H9 (cell line): Measurements from ENCODE around the gene GRID1. TPM values are rescaled to one million over a fixed set of nuclear protein-coding genes. Genes with fewer than 3 reads are reported as not detected.

Experiments used
- DNase-seq: peaks from one replicate; pipeline ENCODE4 v3.0.0-alpha.2; 2017
- H2AFZ ChIP-seq: one replicate; pipeline ENCODE4 v1.6.1; 2013; ENCODE audit warnings: mild to moderate bottlenecking, low read length, control low read depth, moderate library complexity
- H2AK5ac ChIP-seq: 2 replicates; pipeline ENCODE4 v1.6.1; 2013; ENCODE audit warnings: low read length, control low read depth, mixed read lengths; ENCODE audit not compliant: insufficient read length
- H2BK120ac ChIP-seq: one replicate; pipeline ENCODE4 v1.6.1; 2013; ENCODE audit warnings: low read depth, mild to moderate bottlenecking, low read length, control low read depth, inconsistent platforms; ENCODE audit not compliant: poor library complexity, severe bottlenecking
- H2BK12ac ChIP-seq: 2 replicates; pipeline ENCODE4 v1.6.1; 2013; ENCODE audit warnings: low read length, control low read depth, mixed read lengths, low read depth; ENCODE audit not compliant: insufficient read length
- H2BK15ac ChIP-seq: 2 replicates; pipeline ENCODE4 v1.6.1; 2013; ENCODE audit warnings: low read depth, low read length, control low read depth
- H2BK20ac ChIP-seq: one replicate; pipeline ENCODE4 v1.6.1; 2013; ENCODE audit warnings: low read depth, mild to moderate bottlenecking, low read length, control low read depth, inconsistent platforms; ENCODE audit not compliant: poor library complexity, severe bottlenecking
- H2BK5ac ChIP-seq: 2 replicates; pipeline ENCODE4 v1.6.1; 2013; ENCODE audit warnings: low read length, control low read depth, mixed read lengths; ENCODE audit not compliant: insufficient read length
- H3K14ac ChIP-seq: 2 replicates; pipeline ENCODE4 v1.6.1; 2013; ENCODE audit warnings: low read length, control low read depth; ENCODE audit not compliant: insufficient read depth
- H3K18ac ChIP-seq: 2 replicates; pipeline ENCODE4 v1.6.1; 2013; ENCODE audit warnings: low read depth, mild to moderate bottlenecking, mixed read lengths, low read length, control low read depth; ENCODE audit not compliant: insufficient read length
- H3K23ac ChIP-seq: 2 replicates; pipeline ENCODE4 v1.6.1; 2013; ENCODE audit warnings: low read length, control low read depth, mixed read lengths, low read depth; ENCODE audit not compliant: insufficient read length
- H3K23me2 ChIP-seq: 2 replicates; pipeline ENCODE4 v1.6.1; 2013; ENCODE audit warnings: low read depth, mild to moderate bottlenecking, mixed read lengths, low read length, control low read depth; ENCODE audit not compliant: insufficient read length, poor library complexity, severe bottlenecking
- H3K27ac ChIP-seq: 2 replicates; pipeline ENCODE4 v1.5.1; 2013; ENCODE audit warnings: low read length, control low read depth, mixed read lengths, low read depth; ENCODE audit not compliant: insufficient read length
- H3K27me3 ChIP-seq: 2 replicates; pipeline ENCODE4 v1.6.1; 2013; ENCODE audit warnings: low read length, control low read depth, inconsistent platforms; ENCODE audit not compliant: insufficient read depth
- H3K4ac ChIP-seq: 2 replicates; pipeline ENCODE4 v1.6.1; 2013; ENCODE audit warnings: low read depth, mild to moderate bottlenecking, control low read depth, inconsistent platforms, low read length, moderate library complexity
- H3K4me1 ChIP-seq: 2 replicates; pipeline ENCODE4 v1.6.1; 2013; ENCODE audit warnings: low read length, control low read depth, inconsistent platforms; ENCODE audit not compliant: insufficient read depth
- H3K4me2 ChIP-seq: 2 replicates; pipeline ENCODE4 v1.6.1; 2013; ENCODE audit warnings: low read length, control low read depth, mixed read lengths; ENCODE audit not compliant: insufficient read length, insufficient read depth
- H3K56ac ChIP-seq: 2 replicates; pipeline ENCODE4 v1.6.1; 2013; ENCODE audit warnings: low read depth, mild to moderate bottlenecking, mixed read lengths, low read length, control low read depth; ENCODE audit not compliant: insufficient read length
- H3K79me1 ChIP-seq: 2 replicates; pipeline ENCODE4 v1.6.1; 2013; ENCODE audit warnings: low read depth, mild to moderate bottlenecking, moderate library complexity, low read length, control low read depth, inconsistent platforms; ENCODE audit not compliant: insufficient read depth, poor library complexity, severe bottlenecking
- H3K79me2 ChIP-seq: 2 replicates; pipeline ENCODE4 v1.6.1; 2013; ENCODE audit warnings: low read length, control low read depth, inconsistent platforms; ENCODE audit not compliant: insufficient read depth
- H3K9ac ChIP-seq: 2 replicates; pipeline ENCODE4 v1.6.1; 2013; ENCODE audit warnings: low read length, control low read depth, mixed read lengths; ENCODE audit not compliant: insufficient read length; ENCODE audit errors: extremely low read depth
- H3K9me3 ChIP-seq: one replicate; pipeline ENCODE4 v1.6.1; 2013; ENCODE audit warnings: low read depth, low read length, inconsistent platforms; ENCODE audit not compliant: control insufficient read depth
- H3T11ph ChIP-seq: one replicate; pipeline ENCODE4 v1.6.1; 2013; ENCODE audit warnings: mild to moderate bottlenecking, low read length, control low read depth, inconsistent platforms
- H4K20me1 ChIP-seq: one replicate; pipeline ENCODE4 v1.6.1; 2013; ENCODE audit not compliant: control insufficient read depth, insufficient read length, insufficient read depth
- H4K5ac ChIP-seq: 2 replicates; pipeline ENCODE4 v1.6.1; 2013; ENCODE audit warnings: low read depth, mild to moderate bottlenecking, mixed read lengths, low read length, control low read depth; ENCODE audit not compliant: insufficient read length
- H4K8ac ChIP-seq: replicated peaks from 2 replicates; pipeline ENCODE4 v1.6.1; 2013; ENCODE audit warnings: low read length, control low read depth, mixed read lengths, low read depth; ENCODE audit not compliant: insufficient read length
- H4K91ac ChIP-seq: 2 replicates; pipeline ENCODE4 v1.6.1; 2013; ENCODE audit warnings: low read depth, mild to moderate bottlenecking, moderate library complexity, mixed read lengths, low read length, control low read depth; ENCODE audit not compliant: insufficient read length
- H3K27ac Mint-ChIP-seq, 3 experiments: 2 replicates in 2 of 3; 3 replicates in 1 of 3; pipeline ENCODE4 v1.8.0; 2020 to 2021; ENCODE audit warnings: mixed read lengths in 3 of 3, mild to moderate bottlenecking in 1 of 3, moderate library complexity in 1 of 3
- H3K27me3 Mint-ChIP-seq: 2 replicates; pipeline ENCODE4 v1.8.0; 2021; ENCODE audit warnings: low read depth, mild to moderate bottlenecking, moderate library complexity, mixed read lengths
- H3K36me3 Mint-ChIP-seq, 3 experiments: 2 replicates in 2 of 3; 3 replicates in 1 of 3; pipeline ENCODE4 v1.8.0; 2020 to 2021; ENCODE audit warnings: low read depth in 3 of 3, mixed read lengths in 3 of 3; ENCODE audit not compliant: insufficient read depth in 1 of 3
- H3K4me1 Mint-ChIP-seq, 2 experiments: 2 replicates each; pipeline ENCODE4 v1.8.0; 2020; ENCODE audit warnings: mixed read lengths in 2 of 2
- H3K4me3 Mint-ChIP-seq, 2 experiments: 2 replicates in 1 of 2; 3 replicates in 1 of 2; pipeline ENCODE4 v1.8.0; 2020 to 2021; ENCODE audit warnings: mild to moderate bottlenecking in 2 of 2, mixed read lengths in 2 of 2, moderate library complexity in 1 of 2
- H3K9me3 Mint-ChIP-seq, 2 experiments: 2 replicates in 1 of 2; 3 replicates in 1 of 2; pipeline ENCODE4 v1.8.0; 2020; ENCODE audit warnings: mild to moderate bottlenecking in 2 of 2, mixed read lengths in 2 of 2, moderate library complexity in 1 of 2
- CTCF ChIP-seq: fragments of 200-600 bp; sonication (generic); conservative IDR thresholded peaks from 3 replicates; pipeline ENCODE4 v1.8.0; 2021; ENCODE audit warnings: antibody characterized with exemption, mild to moderate bottlenecking
- WGBS: extraction: QIAGEN DNeasy Blood & Tissue Kit; methylation state at CpG from one replicate; pipeline ENCODE4 v1.1.7; 2013; ENCODE audit warnings: missing lambda C conversion rate, low lambda C conversion rate, mixed read lengths; ENCODE audit not compliant: insufficient read length; ENCODE audit errors: extremely low coverage; 5-methylcytosine and 5-hydroxymethylcytosine counted together
- total RNA-seq: library from RNA; stranded (reverse); gene quantifications from 2 replicates; pipeline ENCODE4 v1.2.1, GENCODE V29; 2021

GRID1 gene
- total RNA-seq, 1 experiment from 2014 or later = 0.35 TPM

- Mint-ChIP-seq H3K27me3 (no peaks in the 10 kb centered on the region), H3K9me3 (no peaks in the 10 kb centered on the region; a peak in 1 of 5 replicates), H3K4me1 (no peaks in the 10 kb centered on the region), H3K36me3 (no peaks in the 10 kb centered on the region; a peak in 2 of 7 replicates), H3K27ac (no peak overlapping the region), H3K4me3 (no peak overlapping the region)
- no CpG with 5 or more reads among the region's 6 CpGs for WGBS
- Histone ChIP-seq H3K4me2 (no peak overlapping the region), H4K20me1 (no peaks in the 10 kb centered on the region), H4K5ac (no peak overlapping the region), H2AK5ac (no peak overlapping the region), H3K23me2 (no peaks in the 10 kb centered on the region), H3K9me3 (no peaks in the 10 kb centered on the region), H4K91ac (no peak overlapping the region), H2BK5ac (no peak overlapping the region), H3K27ac (no peak overlapping the region), H2BK120ac (no peak overlapping the region), H3K14ac (no peak overlapping the region), H3K79me1 (no peaks in the 10 kb centered on the region), H2AFZ (no peak overlapping the region), H3T11ph (no peak overlapping the region), H3K79me2 (no peaks in the 10 kb centered on the region), H2BK12ac (no peak overlapping the region), H3K56ac (no peak overlapping the region), H4K8ac (no peak overlapping the region), H3K23ac (no peak overlapping the region), H2BK20ac (no peak overlapping the region), H3K4me1 (no peaks in the 10 kb centered on the region), H3K18ac (no peak overlapping the region), H3K27me3 (no peaks in the 10 kb centered on the region), H3K9ac (no peak overlapping the region), H3K4ac (no peak overlapping the region), H2BK15ac (no peak overlapping the region)
- TF ChIP-seq CTCF = no peak
- no peak for DNase-seq
Measured at GRCh38 chr10:85724215-85724614, 642.4 kb downstream of the GRID1 start.
